Mucosa of descending colon (tissue), 3 donors: ENCODE measurements around the gene YKT6. TPM values are rescaled to one million over a fixed set of nuclear protein-coding genes. Genes with fewer than 3 reads are reported as not detected.

Experiments
- ATAC-seq: fragments of 200-7000 bp; cut with Tn5 transposase; one replicate; pipeline ENCODE4 v1.9.1; 2020; ENCODE audit warnings: mild to moderate bottlenecking, moderate library complexity
- DNase-seq, 3 donors: peaks; one replicate each; pipeline ENCODE4 v3.0.0-alpha.2; 2020
- H3K36me3 ChIP-seq: fragments of 200-600 bp; one replicate; pipeline ENCODE4 v1.8.0; 2021; ENCODE audit warnings: low read depth, mild to moderate bottlenecking
- H3K4me1 ChIP-seq: fragments of 200-600 bp; one replicate; pipeline ENCODE4 v1.8.0; 2021; ENCODE audit warnings: low read depth, mild to moderate bottlenecking
- H3K4me3 ChIP-seq: fragments of 200-600 bp; one replicate; pipeline ENCODE4 v1.8.0; 2021; ENCODE audit warnings: mild to moderate bottlenecking
- H3K9me3 ChIP-seq: fragments of 200-600 bp; one replicate; pipeline ENCODE4 v1.8.0; 2021; ENCODE audit warnings: mild to moderate bottlenecking
- CTCF ChIP-seq: fragments of 200-600 bp; IDR thresholded peaks from one replicate; pipeline ENCODE4 v1.8.0; 2022; ENCODE audit warnings: antibody characterized with exemption, mild to moderate bottlenecking
- intact Hi-C, 2 donors: fragments of 100-400 bp; cut with DNase I in 1 of 2; cut with micrococcal nuclease in 1 of 2; formaldehyde crosslinking; loops; one replicate each; pipeline versions ENCODE4 v1.11.0 to v1.11.1; 2022; cut with DNase I, micrococcal nuclease
- total RNA-seq, 3 donors: library from RNA; stranded (reverse); fragmentation: NEBNext Ultra II Directional in 2 of 3; extraction: Animal tissue kit (Norgen Biotek cat#: 25700) in 2 of 3; gene quantifications; one replicate each; pipeline versions ENCODE4 v1.2.1 to v1.2.4, GENCODE V29; 2021 to 2023
- donor health status: DM: no; HTN: no; CAD: no; lungs with moderate emphysema.
- donor health status: DM: no; HTN: no; CAD: no.
- donor health status: DM: no; HTN: yes; CAD: no.

The YKT6 gene
- total RNA-seq, 3 donors from 2014 or later = 72.0 to 79.5 (median 79.0) TPM

- Histone ChIP-seq H3K4me3 (no peak overlapping the region), H3K9me3 (no peaks in the 10 kb centered on the region), H3K4me1 (no peaks in the 10 kb centered on the region), H3K36me3 (no peaks in the 10 kb centered on the region)
- no peak for ATAC-seq
- intact Hi-C loops = no loop called here
- no peak for TF ChIP-seq CTCF
- DNase-seq = no peak
These were observed 45.3 kb upstream of the YKT6 start for GRCh38 chr7:44155191-44156185.

GRCh38 chr7:44156453-44157010 lies 44.2 kb upstream of the YKT6 start:
- intact Hi-C loops = no loop called here
- Histone ChIP-seq H3K4me1 (no peaks in the 10 kb centered on the region), H3K9me3 (no peaks in the 10 kb centered on the region), H3K36me3 (no peaks in the 10 kb centered on the region), H3K4me3 (no peak overlapping the region)
- no peak for TF ChIP-seq CTCF
- no peak for DNase-seq
- no peak for ATAC-seq

GRCh38 chr7:44157116-44158080 lies 43.4 kb upstream of the YKT6 start:
- no peaks in the 10 kb centered on the region for H3K36me3 ChIP-seq
- TF ChIP-seq CTCF = no peak
- no peaks in the 10 kb centered on the region for H3K4me1 ChIP-seq
- no peaks in the 10 kb centered on the region for H3K9me3 ChIP-seq
- DNase-seq (no peak), ATAC-seq (no peak)
- no peak overlapping the region for H3K4me3 ChIP-seq
- intact Hi-C loops = no loop called here

GRCh38 chr7:44158096-44158872 lies 42.5 kb upstream of the YKT6 start:
- ATAC-seq = no peak
- no peak for TF ChIP-seq CTCF
- no peak for DNase-seq
- no peaks in the 10 kb centered on the region for H3K36me3 ChIP-seq
- no peaks in the 10 kb centered on the region for H3K4me1 ChIP-seq
- H3K9me3 ChIP-seq = no peaks in the 10 kb centered on the region
- intact Hi-C loops = no loop called here
- H3K4me3 ChIP-seq = no peak overlapping the region
